B cell (primary cell): ENCODE measurements around the gene TLR4.

Experiments used
- EZH2 ChIP-seq: IDR thresholded peaks from 2 replicates; pipeline ENCODE4 v1.6.1; 2012; ENCODE audit warnings: borderline replicate concordance, low read depth, mild to moderate bottlenecking, moderate library complexity, low read length; ENCODE audit not compliant: insufficient read depth, poor library complexity, severe bottlenecking
- TF ChIP-seq, protein P1 (sequence below): fragments of 200-600 bp; IDR thresholded peaks from one replicate; pipeline ENCODE4 v1.8.0; 2022; ENCODE audit warnings: antibody characterized with exemption, mild to moderate bottlenecking

DNA sequence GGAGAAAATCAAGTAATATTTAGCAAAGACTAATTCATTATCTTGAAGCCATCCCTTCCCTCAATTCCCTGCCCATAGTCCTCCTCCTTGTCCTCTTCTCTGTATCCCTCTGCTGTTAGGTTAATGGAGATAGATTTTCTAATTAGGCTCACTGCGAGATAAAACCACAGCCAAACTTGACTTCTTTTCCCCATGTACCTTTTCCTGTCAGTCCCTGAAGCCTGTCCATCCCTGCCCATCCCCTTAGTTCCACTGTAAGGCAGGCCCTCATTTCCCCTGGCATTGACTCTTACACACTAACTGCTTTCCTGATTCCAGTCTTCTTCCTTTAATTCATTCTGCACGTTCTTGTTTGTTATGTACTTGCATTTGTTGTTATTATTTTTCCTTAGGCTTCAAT is 1.2 kb downstream of the TLR4 start:
- TF ChIP-seq, protein P1, sequence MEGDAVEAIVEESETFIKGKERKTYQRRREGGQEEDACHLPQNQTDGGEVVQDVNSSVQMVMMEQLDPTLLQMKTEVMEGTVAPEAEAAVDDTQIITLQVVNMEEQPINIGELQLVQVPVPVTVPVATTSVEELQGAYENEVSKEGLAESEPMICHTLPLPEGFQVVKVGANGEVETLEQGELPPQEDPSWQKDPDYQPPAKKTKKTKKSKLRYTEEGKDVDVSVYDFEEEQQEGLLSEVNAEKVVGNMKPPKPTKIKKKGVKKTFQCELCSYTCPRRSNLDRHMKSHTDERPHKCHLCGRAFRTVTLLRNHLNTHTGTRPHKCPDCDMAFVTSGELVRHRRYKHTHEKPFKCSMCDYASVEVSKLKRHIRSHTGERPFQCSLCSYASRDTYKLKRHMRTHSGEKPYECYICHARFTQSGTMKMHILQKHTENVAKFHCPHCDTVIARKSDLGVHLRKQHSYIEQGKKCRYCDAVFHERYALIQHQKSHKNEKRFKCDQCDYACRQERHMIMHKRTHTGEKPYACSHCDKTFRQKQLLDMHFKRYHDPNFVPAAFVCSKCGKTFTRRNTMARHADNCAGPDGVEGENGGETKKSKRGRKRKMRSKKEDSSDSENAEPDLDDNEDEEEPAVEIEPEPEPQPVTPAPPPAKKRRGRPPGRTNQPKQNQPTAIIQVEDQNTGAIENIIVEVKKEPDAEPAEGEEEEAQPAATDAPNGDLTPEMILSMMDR = no peak
- TF ChIP-seq EZH2 = no peak
